CD4-positive, alpha-beta T cell (primary cell): Measurements from ENCODE around the gene KDM4B. TPM values are rescaled to one million over a fixed set of nuclear protein-coding genes. Genes with fewer than 3 reads are reported as not detected.

Experiments
- ATAC-seq: fragments of 200-7000 bp; cut with Tn5 transposase; one replicate; pipeline ENCODE4 v1.10.0; 2022; ENCODE audit warnings: mild to moderate bottlenecking; ENCODE audit not compliant: poor library complexity
- CTCF ChIA-PET: fragments of 350-600 bp; sonication (Branson Sonifier 250); formaldehyde crosslinking; loops from one replicate; lab custom pipeline; 2021; ENCODE audit warnings: antibody characterized with exemption, inconsistent platforms; lab: Charles Lee
- POLR2A ChIA-PET: fragments of 350-600 bp; sonication (Branson Sonifier 250); formaldehyde crosslinking; loops from one replicate; lab custom pipeline; 2021; ENCODE audit warnings: antibody characterized with exemption, inconsistent platforms; lab: Charles Lee
- DNase-seq, 14 experiments: peaks; one replicate each; pipeline ENCODE4 v3.0.0-alpha.2; 2013 to 2020; ENCODE audit warnings: mixed read lengths in 2 of 14
- H3K27ac ChIP-seq, 2 donors: one replicate each; pipeline versions ENCODE4 v1.5.1 to v1.7.0; 2013; ENCODE audit warnings: low read length in 2 of 2, low read depth in 1 of 2, mild to moderate bottlenecking in 1 of 2
- H3K27me3 ChIP-seq, 2 experiments: 1 replicate in 1 of 2; 2 replicates in 1 of 2; pipeline versions ENCODE4 v1.6.1 to v1.7.0; 2013; ENCODE audit warnings: low read length in 2 of 2, control low read depth in 1 of 2, mild to moderate bottlenecking in 1 of 2, moderate library complexity in 1 of 2; ENCODE audit not compliant: insufficient read depth in 2 of 2, control insufficient read depth in 1 of 2
- H3K36me3 ChIP-seq: one replicate; pipeline ENCODE4 v1.6.1; 2013; ENCODE audit warnings: low read length, control low read depth; ENCODE audit not compliant: insufficient read depth
- H3K4me1 ChIP-seq: one replicate; pipeline ENCODE4 v1.6.1; 2013; ENCODE audit warnings: low read length, control low read depth; ENCODE audit not compliant: insufficient read depth
- H3K4me3 ChIP-seq: one replicate; pipeline ENCODE4 v1.5.1; 2013; ENCODE audit warnings: mild to moderate bottlenecking, low read length, moderate library complexity
- H3K9me3 ChIP-seq, 2 experiments: 1 replicate in 1 of 2; 2 replicates in 1 of 2; pipeline versions ENCODE4 v1.6.1 to v1.7.0; 2013; ENCODE audit warnings: low read length in 2 of 2, mild to moderate bottlenecking in 2 of 2, control low read depth in 1 of 2, moderate library complexity in 1 of 2; ENCODE audit not compliant: control insufficient read depth in 1 of 2, insufficient read depth in 1 of 2
- H3K27ac Mint-ChIP-seq: one replicate; pipeline ENCODE4 v1.8.0; 2020; ENCODE audit warnings: mixed read lengths
- H3K27me3 Mint-ChIP-seq: one replicate; pipeline ENCODE4 v1.8.0; 2021; ENCODE audit warnings: mixed read lengths
- H3K36me3 Mint-ChIP-seq: one replicate; pipeline ENCODE4 v1.8.0; 2021; ENCODE audit warnings: low read depth, mixed read lengths
- H3K4me1 Mint-ChIP-seq: one replicate; pipeline ENCODE4 v1.8.0; 2021; ENCODE audit warnings: low read depth, mixed read lengths
- H3K4me3 Mint-ChIP-seq: one replicate; pipeline ENCODE4 v1.8.0; 2020; ENCODE audit warnings: mild to moderate bottlenecking, mixed read lengths
- H3K9me3 Mint-ChIP-seq: one replicate; pipeline ENCODE4 v1.8.0; 2020; ENCODE audit warnings: mixed read lengths
- intact Hi-C, 2 experiments: fragments of 100-400 bp; cut with DNase I in 1 of 2; cut with micrococcal nuclease in 1 of 2; formaldehyde crosslinking; loops; one replicate each; pipeline versions ENCODE4 v1.15.1 to v1.9.0; 2023 to 2025; cut with DNase I, micrococcal nuclease
- total RNA-seq, 174 experiments: library from RNA in 2 of 174; stranded (reverse) in 2 of 174; gene quantifications; one replicate each; pipeline ENCODE4 v1.2.3 and lab custom pipeline; 2021 to 2026
- TF ChIP-seq, protein P1 (sequence below): fragments of 200-600 bp; IDR thresholded peaks from one replicate; pipeline ENCODE4 v1.8.0; 2022; ENCODE audit warnings: antibody characterized with exemption, mild to moderate bottlenecking

KDM4B gene
- total RNA-seq, 2 experiments from 2014 or later: 41.8 to 42.5 TPM

DNA sequence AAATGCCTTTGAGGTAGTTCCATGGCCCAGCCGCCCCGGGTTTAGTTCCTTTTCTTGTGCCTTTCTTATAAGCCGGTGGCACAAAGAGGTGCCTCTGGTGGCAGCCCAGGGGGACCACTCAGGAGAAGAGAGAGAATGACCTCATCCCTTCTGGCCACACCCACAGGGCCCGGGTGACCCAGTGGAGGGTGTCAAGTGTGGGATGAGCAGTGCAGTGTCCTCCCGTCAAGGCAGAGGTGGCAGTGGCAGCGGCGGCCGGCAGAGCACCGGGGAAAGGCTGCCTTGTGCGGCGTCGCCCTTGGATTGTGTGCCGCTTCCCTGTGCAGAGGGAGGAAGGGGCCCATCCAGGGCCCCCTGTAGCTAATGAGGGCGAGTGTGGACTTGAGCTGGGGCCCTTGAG, 47.9 kb downstream of the KDM4B start:
- Mint-ChIP-seq H3K4me3 (no peak overlapping the region), H3K4me1 (no peaks in the 10 kb centered on the region), H3K27me3 (no peaks in the 10 kb centered on the region), H3K27ac (no peak overlapping the region), H3K9me3 (no peaks in the 10 kb centered on the region), H3K36me3 (no peaks in the 10 kb centered on the region)
- ATAC-seq (no peak), DNase-seq (no peak)
- intact Hi-C loops: no loop called here
- H3K4me1 ChIP-seq: no peaks in the 10 kb centered on the region
- H3K36me3 ChIP-seq: peaks cover 31% of the 10 kb centered on the region
- ChIA-PET CTCF (no interaction called here), POLR2A (no interaction called here)
- H3K9me3 ChIP-seq: no peaks in the 10 kb centered on the region
- no peak overlapping the region for H3K27ac ChIP-seq
- TF ChIP-seq, protein P1, sequence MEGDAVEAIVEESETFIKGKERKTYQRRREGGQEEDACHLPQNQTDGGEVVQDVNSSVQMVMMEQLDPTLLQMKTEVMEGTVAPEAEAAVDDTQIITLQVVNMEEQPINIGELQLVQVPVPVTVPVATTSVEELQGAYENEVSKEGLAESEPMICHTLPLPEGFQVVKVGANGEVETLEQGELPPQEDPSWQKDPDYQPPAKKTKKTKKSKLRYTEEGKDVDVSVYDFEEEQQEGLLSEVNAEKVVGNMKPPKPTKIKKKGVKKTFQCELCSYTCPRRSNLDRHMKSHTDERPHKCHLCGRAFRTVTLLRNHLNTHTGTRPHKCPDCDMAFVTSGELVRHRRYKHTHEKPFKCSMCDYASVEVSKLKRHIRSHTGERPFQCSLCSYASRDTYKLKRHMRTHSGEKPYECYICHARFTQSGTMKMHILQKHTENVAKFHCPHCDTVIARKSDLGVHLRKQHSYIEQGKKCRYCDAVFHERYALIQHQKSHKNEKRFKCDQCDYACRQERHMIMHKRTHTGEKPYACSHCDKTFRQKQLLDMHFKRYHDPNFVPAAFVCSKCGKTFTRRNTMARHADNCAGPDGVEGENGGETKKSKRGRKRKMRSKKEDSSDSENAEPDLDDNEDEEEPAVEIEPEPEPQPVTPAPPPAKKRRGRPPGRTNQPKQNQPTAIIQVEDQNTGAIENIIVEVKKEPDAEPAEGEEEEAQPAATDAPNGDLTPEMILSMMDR: no peak
- H3K27me3 ChIP-seq: no peaks in the 10 kb centered on the region
- no peak overlapping the region for H3K4me3 ChIP-seq

DNA sequence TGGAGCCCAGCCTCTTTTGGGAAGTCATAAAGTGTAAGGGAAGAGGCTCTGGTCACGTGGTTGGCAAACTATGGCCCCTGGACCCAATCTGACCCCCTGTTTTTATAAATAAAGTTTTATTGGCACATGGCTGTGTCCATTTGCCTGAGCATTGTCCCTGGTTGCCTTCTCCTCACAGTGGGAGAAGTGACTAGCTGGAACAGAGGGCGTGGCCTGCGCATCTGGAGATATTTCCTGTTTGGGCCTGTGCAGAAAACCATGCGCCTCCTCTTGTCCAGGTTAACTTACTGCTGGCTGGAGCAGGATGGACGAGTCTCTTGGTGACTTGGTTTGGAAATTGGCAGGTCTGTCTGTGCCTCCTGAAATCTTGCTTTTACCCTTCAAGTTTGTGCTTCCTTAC, 48.3 kb downstream of the KDM4B start:
- H3K9me3 ChIP-seq: no peaks in the 10 kb centered on the region
- ChIA-PET CTCF (no interaction called here), POLR2A (no interaction called here)
- TF ChIP-seq, protein P1: no peak
- H3K4me1 ChIP-seq: no peaks in the 10 kb centered on the region
- intact Hi-C loops: no loop called here
- Mint-ChIP-seq H3K27ac (no peak overlapping the region), H3K9me3 (no peaks in the 10 kb centered on the region), H3K36me3 (no peaks in the 10 kb centered on the region), H3K4me3 (no peak overlapping the region), H3K27me3 (no peaks in the 10 kb centered on the region), H3K4me1 (no peaks in the 10 kb centered on the region)
- H3K27me3 ChIP-seq: no peaks in the 10 kb centered on the region
- H3K27ac ChIP-seq: no peak overlapping the region
- H3K4me3 ChIP-seq: no peak overlapping the region
- ATAC-seq: no peak
- no peak for DNase-seq
- peaks cover 31% of the 10 kb centered on the region for H3K36me3 ChIP-seq

DNA sequence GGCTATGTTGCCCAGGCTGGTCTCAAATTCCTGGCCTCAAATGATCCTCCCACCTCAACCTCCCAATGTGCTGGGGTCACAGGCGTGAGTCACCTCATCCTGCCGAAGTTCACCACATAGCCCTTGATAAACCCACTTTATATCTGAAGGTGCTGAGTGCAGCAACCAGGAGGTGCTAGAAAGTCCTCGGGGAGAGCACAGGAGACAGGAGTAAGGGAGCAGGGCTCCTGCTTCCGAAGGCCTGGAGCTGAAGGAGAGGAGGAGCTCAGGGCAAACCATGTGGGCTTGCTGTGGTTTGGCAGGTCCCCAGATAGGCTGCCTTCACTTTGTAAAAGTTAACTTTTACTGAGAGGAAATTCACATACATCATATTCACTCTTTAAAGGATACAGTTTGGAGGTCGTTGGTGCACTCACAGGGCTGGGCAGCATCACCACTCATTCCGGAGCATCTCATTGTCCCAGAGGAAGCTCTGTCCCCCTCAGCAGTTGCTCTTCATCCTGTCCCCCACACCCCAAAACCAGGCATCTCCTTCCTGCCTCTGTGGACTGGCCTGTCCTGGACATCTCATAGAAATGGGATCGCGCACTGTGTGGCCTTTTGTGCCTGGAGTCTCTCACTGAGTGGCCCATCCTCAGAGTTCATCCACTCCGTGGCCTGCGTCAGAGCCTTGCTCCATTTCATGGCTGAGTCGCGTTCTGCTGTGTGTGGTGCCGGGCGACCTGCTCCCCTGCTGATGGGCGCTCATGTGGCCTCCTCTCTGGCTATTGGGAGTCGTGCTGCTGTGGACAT, 49.5 kb downstream of the KDM4B start:
- ChIA-PET POLR2A (no interaction called here), CTCF (no interaction called here)
- no peaks in the 10 kb centered on the region for H3K4me1 Mint-ChIP-seq
- H3K36me3 Mint-ChIP-seq: no peaks in the 10 kb centered on the region
- H3K27ac ChIP-seq: no peak overlapping the region
- no peaks in the 10 kb centered on the region for H3K9me3 Mint-ChIP-seq
- H3K27ac Mint-ChIP-seq: no peak overlapping the region
- no peak overlapping the region for H3K4me3 ChIP-seq
- H3K36me3 ChIP-seq: peaks cover 26% of the 10 kb centered on the region
- no peaks in the 10 kb centered on the region for H3K27me3 ChIP-seq
- H3K4me3 Mint-ChIP-seq: no peak overlapping the region
- H3K9me3 ChIP-seq: no peaks in the 10 kb centered on the region
- TF ChIP-seq, protein P1: no peak
- no peaks in the 10 kb centered on the region for H3K4me1 ChIP-seq
- intact Hi-C loops: no loop called here
- DNase-seq (no peak), ATAC-seq (no peak)
- no peaks in the 10 kb centered on the region for H3K27me3 Mint-ChIP-seq
